ENCODE measurements around the gene SLC12A4.

Gene SLC12A4

DNA sequence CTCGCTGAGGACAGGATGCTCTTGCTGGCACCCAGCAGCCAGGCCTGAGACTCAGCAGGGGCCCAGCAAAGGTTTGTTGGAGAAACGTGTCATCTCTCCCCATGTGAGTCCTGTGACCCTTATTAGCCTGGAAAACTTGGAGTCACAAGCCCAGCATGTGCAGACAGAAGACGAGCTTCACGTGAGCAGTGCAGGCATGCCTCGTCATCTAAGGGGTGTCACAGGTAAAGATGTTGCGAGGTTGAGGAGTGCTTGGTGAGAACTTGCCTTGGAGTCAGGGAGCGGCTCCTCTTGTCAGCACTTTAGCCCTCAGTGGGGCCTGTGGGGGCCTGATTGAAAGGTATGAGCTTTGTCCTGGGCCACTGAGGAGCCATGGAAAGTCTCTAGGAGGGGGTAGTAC is 34.6 kb downstream of the SLC12A4 start:
- Mint-ChIP-seq H3K36me3 (ENCODE audit: low read depth) (peaks cover 41% of the 10 kb centered on the region), H3K27me3 (no peaks in the 10 kb centered on the region), H3K9me3 (no peaks in the 10 kb centered on the region), H3K27ac (peak overlapping the region; percentile 100), H3K4me3 (peak overlapping the region; percentile 100), H3K4me1 (peaks cover 24% of the 10 kb centered on the region)
- ATAC-seq (no peak), DNase-seq (no peak)

DNA sequence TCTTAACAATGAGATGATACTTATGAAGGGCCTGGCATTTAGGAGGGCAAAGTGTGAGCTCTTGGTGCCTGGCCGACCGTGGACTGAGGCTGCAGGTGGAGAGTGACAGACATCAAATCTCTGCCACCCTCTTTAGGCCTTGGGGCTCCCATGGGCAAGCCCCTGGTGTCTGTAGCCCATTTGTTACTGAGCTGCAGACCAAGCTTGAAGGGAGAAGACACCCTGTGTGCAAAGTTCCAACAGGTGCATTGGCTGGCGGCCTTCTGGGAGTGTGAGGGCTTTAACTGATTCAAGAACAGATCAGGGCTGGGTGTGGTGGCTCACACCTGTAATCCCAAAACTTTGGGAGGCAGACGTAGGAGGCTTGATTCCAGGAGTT is 36.0 kb downstream of the SLC12A4 start:
- Mint-ChIP-seq H3K27me3 (no peaks in the 10 kb centered on the region), H3K36me3 (ENCODE audit: low read depth) (peaks cover 41% of the 10 kb centered on the region), H3K27ac (peak overlapping the region; percentile 54), H3K9me3 (no peaks in the 10 kb centered on the region), H3K4me1 (peaks cover 22% of the 10 kb centered on the region), H3K4me3 (no peak overlapping the region)
- no peak for ATAC-seq
- DNase-seq, result no peak

DNA sequence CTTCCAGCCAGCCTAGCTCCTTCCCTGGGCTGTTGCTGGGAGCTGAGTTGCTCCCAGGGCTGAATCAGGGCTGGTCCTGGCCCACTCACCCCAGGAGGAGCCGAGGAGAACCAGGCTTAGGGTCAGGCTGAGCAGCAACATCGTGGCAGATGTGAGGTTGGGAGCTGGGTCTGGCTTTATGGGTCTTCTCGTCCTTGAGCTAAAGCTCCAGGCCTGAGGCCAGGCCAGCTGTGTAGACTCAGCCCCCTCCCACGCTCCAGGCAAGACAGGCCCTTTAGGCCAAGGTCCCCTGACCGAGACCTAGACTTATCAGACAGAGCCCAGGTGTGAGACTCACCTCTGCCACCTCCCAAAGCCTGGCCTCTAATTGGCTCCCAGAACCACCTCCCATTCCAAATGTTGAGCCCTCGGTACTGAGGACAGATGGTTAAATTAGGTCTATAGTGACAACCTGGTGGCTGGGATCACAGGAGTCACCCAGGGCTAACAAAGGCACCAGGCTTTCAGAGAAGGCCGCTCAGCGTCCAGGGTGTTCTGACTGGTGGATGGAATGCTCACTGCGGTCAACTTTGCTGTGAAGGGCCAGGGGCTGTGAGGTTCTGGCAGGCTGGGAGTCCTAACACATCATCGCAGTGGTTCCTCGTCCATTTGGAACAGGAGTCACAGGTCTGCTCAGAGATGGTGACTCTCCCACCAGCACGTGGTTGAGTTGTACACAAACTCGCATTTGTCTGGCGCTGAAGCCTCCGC is 36.5 kb downstream of the SLC12A4 start, which contains the start of gene CTRL:
CTRL (minus strand) TSS at position 151 of the 750 bp plus-strand sequence; CDS start at position 141, 10 bp downstream.
- DNase-seq (no peak), ATAC-seq (no peak)
- Mint-ChIP-seq H3K27ac (peak within 1 kb of the TSS; percentile 54), H3K9me3 (no peaks in the 10 kb centered on the region), H3K27me3 (no peaks in the 10 kb centered on the region), H3K36me3 (ENCODE audit: low read depth) (peaks cover 36% of the 10 kb centered on the region), H3K4me1 (peaks cover 17% of the 10 kb centered on the region), H3K4me3 (no peak within 1 kb of the TSS)

DNA sequence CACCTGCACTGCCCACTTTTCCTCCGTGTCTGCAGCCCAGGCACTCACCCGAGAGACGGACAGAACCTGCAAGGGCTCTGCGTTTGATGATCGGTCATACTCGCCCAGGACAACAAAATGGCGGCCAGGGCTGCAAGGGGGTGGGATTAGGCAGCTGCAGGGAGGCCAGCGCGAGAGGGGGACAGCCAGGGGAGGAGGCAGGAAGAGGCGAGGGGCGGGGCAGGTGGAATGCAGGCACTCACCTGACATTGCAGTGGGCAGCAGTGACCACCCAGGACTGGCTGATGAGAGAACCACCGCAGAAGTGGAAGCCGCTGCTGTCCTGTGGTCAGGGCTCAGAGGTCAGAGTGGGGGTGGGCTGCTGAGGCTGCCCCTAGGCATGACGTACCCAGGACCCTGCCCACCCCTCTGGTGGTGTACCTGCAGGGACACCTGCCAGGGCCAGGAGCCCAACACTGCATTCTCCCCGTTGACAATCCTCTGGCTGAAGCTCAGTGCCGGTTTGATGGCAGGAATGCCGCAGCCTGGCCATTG is 37.7 kb downstream of the SLC12A4 start:
- no peaks in the 10 kb centered on the region for H3K9me3 Mint-ChIP-seq
- peaks cover 15% of the 10 kb centered on the region for H3K4me1 Mint-ChIP-seq
- no peak overlapping the region for H3K27ac Mint-ChIP-seq
- no peak overlapping the region for H3K4me3 Mint-ChIP-seq
- no peak for DNase-seq
- H3K36me3 Mint-ChIP-seq (ENCODE audit: low read depth), result peaks cover 28% of the 10 kb centered on the region
- no peak for ATAC-seq
- H3K27me3 Mint-ChIP-seq, result no peaks in the 10 kb centered on the region

DNA sequence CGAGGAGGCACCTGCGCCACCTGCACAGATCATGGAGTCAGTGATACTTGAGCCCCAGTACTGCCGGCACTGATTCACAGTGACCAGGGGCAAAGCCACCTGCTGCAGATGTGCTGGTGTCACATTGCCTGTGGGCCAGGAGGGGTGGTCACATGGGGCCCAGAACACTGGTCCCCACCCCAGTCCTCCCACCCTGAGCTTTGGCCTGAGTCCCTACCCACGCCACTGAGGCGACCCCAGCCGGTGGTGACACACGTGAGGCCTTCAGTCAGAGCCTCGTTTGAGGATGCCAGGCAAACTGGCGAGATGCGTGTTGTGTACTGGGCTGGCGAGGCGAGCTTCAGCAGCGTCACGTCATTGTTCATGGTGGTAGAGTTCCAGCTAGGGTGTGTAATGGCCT is 38.2 kb downstream of the SLC12A4 start:
- ATAC-seq (no peak), DNase-seq (no peak)
- Mint-ChIP-seq H3K27me3 (no peaks in the 10 kb centered on the region), H3K36me3 (ENCODE audit: low read depth) (peaks cover 22% of the 10 kb centered on the region), H3K27ac (no peak overlapping the region), H3K9me3 (no peaks in the 10 kb centered on the region), H3K4me1 (peaks cover 11% of the 10 kb centered on the region), H3K4me3 (no peak overlapping the region)

DNA sequence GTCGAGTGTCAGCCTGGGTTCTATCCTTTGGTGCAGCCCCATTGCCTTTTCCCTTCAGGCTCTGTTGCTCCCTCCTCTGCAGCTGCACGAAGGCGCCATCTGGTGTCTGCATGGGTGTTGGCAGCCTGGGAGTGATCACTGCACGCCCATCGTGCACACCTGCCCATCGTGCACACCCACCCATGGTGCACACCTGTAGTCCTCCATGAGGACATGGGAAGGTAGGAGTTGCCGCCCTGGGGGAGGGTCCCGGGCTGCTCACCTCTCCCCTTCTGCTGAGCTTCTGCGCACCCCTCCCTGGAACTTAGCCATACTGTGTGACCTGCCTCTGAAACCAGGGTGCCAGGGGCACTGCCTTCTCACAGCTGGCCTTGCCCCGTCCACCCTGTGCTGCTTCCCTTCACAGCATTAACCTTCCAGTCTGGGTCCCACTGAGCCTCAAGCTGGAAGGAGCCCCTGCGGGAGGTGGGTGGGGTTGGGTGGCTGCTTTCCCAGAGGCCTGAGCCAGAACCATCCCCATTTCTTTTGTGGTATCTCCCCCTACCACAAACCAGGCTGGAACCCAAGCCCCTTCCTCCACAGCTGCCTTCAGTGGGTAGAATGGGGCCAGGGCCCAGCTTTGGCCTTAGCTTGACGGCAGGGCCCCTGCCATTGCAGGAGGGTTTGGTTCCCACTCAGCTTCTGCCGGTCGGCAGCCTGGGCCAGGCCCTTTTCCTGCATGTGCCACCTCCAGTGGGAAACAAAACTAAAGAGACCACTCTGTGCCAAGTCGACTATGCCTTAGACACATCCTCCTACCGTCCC is 39.7 kb downstream of the SLC12A4 start:
- DNase-seq (peak; percentile 84), ATAC-seq (peak; percentile 80)
- Mint-ChIP-seq H3K4me3 (no peak overlapping the region), H3K27ac (no peak overlapping the region), H3K36me3 (ENCODE audit: low read depth) (peaks cover 9% of the 10 kb centered on the region), H3K4me1 (peaks cover 4% of the 10 kb centered on the region), H3K9me3 (no peaks in the 10 kb centered on the region), H3K27me3 (no peaks in the 10 kb centered on the region)

DNA sequence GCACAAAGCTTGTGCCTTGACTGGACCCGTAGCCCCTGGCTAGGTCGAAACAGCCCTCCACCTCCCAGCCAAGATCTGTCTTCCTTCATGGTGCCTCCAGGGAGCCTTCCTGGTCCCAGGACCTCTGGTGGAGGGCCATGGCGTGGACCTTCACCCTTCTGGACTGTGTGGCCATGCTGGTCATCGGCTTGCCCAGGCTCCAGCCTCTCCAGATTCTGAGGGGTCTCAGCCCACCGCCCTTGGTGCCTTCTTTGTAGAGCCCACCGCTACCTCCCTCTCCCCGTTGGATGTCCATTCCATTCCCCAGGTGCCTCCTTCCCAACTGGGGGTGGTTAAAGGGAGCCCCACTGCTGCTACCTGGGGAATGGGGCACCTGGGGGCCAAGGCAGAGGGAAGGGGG is 40.3 kb downstream of the SLC12A4 start:
- no peaks in the 10 kb centered on the region for H3K27me3 Mint-ChIP-seq
- no peak for DNase-seq
- H3K27ac Mint-ChIP-seq, result no peak overlapping the region
- H3K9me3 Mint-ChIP-seq, result no peaks in the 10 kb centered on the region
- peaks cover 6% of the 10 kb centered on the region for H3K36me3 Mint-ChIP-seq (ENCODE audit: low read depth)
- H3K4me3 Mint-ChIP-seq, result no peak overlapping the region
- peaks cover 4% of the 10 kb centered on the region for H3K4me1 Mint-ChIP-seq
- ATAC-seq, result no peak

DNA sequence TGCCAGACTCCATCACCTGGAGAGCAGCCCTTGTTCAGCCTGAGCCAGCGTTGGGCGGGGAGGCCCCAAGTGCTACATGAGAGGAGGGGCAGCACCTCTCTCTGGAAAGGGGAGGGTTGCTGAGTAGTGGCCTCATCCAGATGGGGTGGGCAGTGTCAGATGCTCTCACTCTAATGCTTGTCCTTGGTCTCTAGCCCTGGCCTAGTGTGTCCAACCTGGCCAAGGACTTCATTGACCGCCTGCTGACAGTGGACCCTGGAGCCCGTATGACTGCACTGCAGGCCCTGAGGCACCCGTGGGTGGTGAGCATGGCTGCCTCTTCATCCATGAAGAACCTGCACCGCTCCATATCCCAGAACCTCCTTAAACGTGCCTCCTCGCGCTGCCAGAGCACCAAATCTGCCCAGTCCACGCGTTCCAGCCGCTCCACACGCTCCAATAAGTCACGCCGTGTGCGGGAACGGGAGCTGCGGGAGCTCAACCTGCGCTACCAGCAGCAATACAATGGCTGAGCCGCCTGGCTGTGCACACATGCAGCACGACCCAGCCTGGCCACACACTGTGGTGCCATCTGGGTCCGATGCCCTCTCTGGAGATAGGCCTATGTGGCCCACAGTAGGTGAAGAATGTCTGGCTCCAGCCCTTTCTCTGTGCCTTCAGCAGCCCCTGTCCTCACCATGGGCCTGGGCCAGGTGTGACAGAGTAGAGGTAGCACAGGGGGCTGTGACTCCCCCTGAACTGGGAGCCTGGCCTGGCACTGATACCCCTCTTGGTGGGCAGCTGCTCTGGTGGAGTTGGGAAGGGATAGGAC is 41.1 kb downstream of the SLC12A4 start:
- Mint-ChIP-seq H3K4me1 (peaks cover 6% of the 10 kb centered on the region), H3K4me3 (no peak overlapping the region), H3K36me3 (ENCODE audit: low read depth) (peaks cover 3% of the 10 kb centered on the region), H3K9me3 (no peaks in the 10 kb centered on the region), H3K27ac (no peak overlapping the region), H3K27me3 (no peaks in the 10 kb centered on the region)
- no peak for ATAC-seq
- no peak for DNase-seq

DNA sequence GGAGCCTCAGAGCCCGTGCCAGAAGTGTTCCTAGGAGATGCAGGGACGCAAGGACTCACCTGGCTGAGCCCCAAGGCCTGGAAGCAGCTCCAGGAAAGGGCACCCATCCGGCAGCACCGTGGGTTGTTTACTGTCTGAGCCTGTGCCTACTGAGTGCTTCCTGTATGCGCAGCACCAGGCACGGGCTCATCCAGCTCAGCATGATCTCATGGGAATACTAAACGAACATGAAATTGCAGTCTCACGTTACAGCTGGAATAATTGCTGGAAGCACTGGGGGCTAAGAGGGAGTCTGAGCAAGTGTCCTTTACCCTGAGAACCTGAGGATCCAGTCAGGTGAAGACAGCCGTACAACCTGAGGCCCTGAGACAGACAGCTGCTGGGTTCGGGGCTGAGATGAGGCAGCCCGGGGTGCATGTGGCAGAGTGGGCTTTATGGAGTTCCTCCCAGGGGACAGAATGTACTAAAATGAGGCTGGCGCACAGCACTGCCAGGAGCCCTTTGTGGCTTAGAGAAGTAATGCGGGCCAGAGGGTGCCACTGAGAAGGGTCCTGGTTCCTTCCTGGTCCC is 42.2 kb downstream of the SLC12A4 start:
- no peak for DNase-seq
- ATAC-seq, result no peak
- Mint-ChIP-seq H3K4me3 (no peak overlapping the region), H3K36me3 (ENCODE audit: low read depth) (peaks cover 2% of the 10 kb centered on the region), H3K27me3 (no peaks in the 10 kb centered on the region), H3K4me1 (peaks cover 17% of the 10 kb centered on the region), H3K9me3 (no peaks in the 10 kb centered on the region), H3K27ac (no peak overlapping the region)

DNA sequence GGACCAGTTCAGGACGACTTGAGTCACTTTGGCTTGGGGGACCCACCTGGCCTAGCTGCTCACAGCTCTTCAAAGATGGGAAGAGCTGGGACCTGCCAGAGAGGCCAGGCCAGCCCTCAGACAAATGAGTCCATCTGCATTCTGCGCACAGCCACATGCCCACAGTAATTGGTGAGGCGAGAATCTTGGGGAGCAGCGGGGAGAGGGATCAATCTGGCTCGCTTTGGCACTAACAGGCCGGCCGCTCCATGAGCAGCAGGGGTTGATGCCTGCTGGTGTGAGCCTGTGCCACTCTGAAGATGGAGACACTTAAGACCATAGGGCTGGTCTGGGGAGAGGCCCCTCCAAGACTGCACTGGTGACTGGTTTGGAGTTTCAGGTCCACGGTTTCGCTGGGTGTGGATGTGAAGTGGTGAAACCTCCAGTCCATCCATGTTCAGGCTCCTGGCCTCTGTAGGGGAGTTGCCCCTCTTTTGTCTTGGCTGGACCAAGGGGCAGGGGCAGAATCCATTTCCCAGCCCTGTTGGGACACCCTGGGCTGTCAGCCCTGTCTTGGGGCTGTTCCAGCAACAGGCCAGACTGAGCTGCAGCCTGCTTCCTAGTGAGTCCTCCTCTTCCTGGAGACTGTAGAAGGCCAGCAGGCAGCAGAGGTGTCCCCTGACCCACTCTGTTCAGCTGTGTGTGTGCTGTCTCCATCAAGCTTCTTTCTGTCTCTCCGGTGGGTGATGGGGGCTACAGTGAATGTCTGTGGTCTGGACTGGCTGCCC is 44.1 kb downstream of the SLC12A4 start:
- Mint-ChIP-seq H3K9me3 (no peaks in the 10 kb centered on the region), H3K4me1 (peaks cover 23% of the 10 kb centered on the region), H3K27me3 (no peaks in the 10 kb centered on the region), H3K27ac (no peak overlapping the region), H3K36me3 (ENCODE audit: low read depth) (peaks cover 2% of the 10 kb centered on the region), H3K4me3 (no peak overlapping the region)
- no peak for DNase-seq
- ATAC-seq, result no peak

DNA sequence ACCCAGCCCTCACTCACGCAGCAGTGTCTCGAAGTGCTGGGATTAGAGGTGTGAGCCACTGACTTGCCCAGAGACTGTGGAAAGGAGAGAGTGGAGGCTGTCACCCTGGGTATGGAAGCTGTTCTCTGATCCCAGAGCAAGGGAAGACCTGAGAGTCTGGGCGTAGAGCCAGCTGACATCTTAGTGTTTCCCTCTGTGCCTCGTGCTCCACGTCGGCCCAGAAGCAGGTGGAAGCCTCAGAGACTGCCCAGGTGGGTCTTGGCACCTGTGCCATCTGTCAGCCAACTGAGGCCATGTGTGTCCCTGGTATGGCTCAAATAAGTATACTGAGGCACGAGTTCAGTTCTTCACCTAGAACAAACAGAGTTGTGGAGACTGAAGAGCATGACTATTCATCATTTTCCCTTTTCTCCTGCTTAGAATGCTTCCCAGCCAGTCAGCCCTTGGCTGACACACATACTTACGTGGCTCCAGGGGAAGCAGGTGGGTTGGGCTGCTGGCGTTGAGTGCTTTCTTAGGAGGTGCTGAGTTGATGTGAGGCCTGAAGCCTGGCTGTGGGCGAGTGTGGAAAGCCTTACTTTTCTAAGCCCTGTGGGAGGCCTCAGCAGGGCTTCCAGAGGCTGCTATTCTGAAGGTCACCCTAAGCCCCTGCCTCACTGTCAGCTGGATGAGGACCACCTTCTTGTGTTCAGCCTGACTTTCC is 44.9 kb downstream of the SLC12A4 start:
- DNase-seq (no peak), ATAC-seq (no peak)
- Mint-ChIP-seq H3K9me3 (no peaks in the 10 kb centered on the region), H3K27me3 (no peaks in the 10 kb centered on the region), H3K27ac (peak overlapping the region; percentile 85), H3K4me3 (no peak overlapping the region), H3K36me3 (ENCODE audit: low read depth) (peaks cover 2% of the 10 kb centered on the region), H3K4me1 (peaks cover 25% of the 10 kb centered on the region)

DNA sequence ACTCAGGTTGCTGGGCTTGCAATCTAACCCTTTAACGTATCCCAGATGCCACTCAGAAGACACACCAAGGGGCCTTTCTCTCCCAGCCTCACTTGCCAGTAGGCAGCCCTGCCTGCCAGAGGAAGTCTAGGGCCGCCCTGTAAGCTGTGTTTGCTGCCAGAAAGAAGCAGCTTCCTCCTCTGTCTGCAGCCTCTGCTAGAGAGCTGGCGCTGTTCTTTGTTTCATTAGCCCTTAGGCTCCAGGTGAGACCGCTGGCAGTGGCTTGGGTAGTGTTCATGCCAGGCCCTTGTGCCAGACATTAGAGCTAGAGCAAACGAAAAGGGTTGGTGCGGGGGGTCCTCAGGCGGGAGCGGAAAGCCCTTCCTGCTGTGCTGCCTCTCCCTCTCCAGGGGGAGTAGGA is 45.7 kb downstream of the SLC12A4 start:
- H3K27me3 Mint-ChIP-seq, result no peaks in the 10 kb centered on the region
- H3K4me1 Mint-ChIP-seq, result peaks cover 32% of the 10 kb centered on the region
- DNase-seq (no peak), ATAC-seq (no peak)
- peak overlapping the region; percentile 85 for H3K27ac Mint-ChIP-seq
- H3K9me3 Mint-ChIP-seq, result no peaks in the 10 kb centered on the region
- peaks cover 5% of the 10 kb centered on the region for H3K36me3 Mint-ChIP-seq (ENCODE audit: low read depth)
- H3K4me3 Mint-ChIP-seq, result no peak overlapping the region

DNA sequence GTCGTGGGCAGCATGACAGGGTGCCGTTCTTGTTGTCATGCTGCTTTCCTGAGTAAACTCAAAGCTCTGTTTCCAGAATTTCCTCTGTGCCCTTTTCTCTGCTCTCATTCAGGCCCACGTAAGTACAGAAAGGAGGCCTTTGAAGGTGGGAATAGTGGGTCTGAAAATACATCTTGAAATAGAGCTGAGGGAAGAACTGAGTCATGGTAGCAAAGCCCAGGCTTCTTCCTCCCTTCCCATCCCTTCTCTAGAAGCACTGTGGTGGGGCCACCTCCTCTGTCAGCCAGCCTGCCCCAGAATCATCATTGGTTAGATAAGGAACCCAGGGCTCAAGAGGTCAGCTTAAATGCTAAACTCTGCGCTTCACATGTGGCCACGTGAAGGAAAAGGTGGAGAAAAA is 46.2 kb downstream of the SLC12A4 start:
- ATAC-seq (peak; percentile 56), DNase-seq (no peak)
- Mint-ChIP-seq H3K27ac (peak overlapping the region; percentile 85), H3K36me3 (ENCODE audit: low read depth) (peaks cover 5% of the 10 kb centered on the region), H3K4me1 (peaks cover 37% of the 10 kb centered on the region), H3K4me3 (peak overlapping the region; percentile 39), H3K9me3 (no peaks in the 10 kb centered on the region), H3K27me3 (no peaks in the 10 kb centered on the region)

Measured in activated naive CD8-positive, alpha-beta T cell treated with anti-CD3 and anti-CD28 coated beads, Interleukin-2, amount 50 U/mL, for 24 hours (primary cell).